Progenitor cell of endocrine pancreas (in vitro differentiated cells): ENCODE data around the gene NID1. TPM values are rescaled to one million over a fixed set of nuclear protein-coding genes. Genes with fewer than 3 reads are reported as not detected.
"Not testable (repeated sequence)": the region's sequence is repeated elsewhere in the genome, so short reads cannot be mapped to it uniquely, and the experiment has no call there.

Experiments
- DNase-seq: peaks from one replicate; pipeline ENCODE4 v3.0.0; 2021; ENCODE audit warnings: low spot score; ENCODE audit not compliant: unreplicated experiment
- H3K27ac Mint-ChIP-seq: 2 replicates; pipeline ENCODE4 v1.8.0; 2021; ENCODE audit warnings: mild to moderate bottlenecking, moderate library complexity, mixed read lengths
- H3K27me3 Mint-ChIP-seq: 2 replicates; pipeline ENCODE4 v1.8.0; 2021; ENCODE audit warnings: mixed read lengths
- H3K36me3 Mint-ChIP-seq: 2 replicates; pipeline ENCODE4 v1.8.0; 2022; ENCODE audit warnings: mixed read lengths; ENCODE audit not compliant: insufficient read depth
- H3K4me1 Mint-ChIP-seq: 2 replicates; pipeline ENCODE4 v1.8.0; 2021; ENCODE audit warnings: low read depth, mixed read lengths
- H3K4me3 Mint-ChIP-seq: 2 replicates; pipeline ENCODE4 v1.8.0; 2021; ENCODE audit warnings: low read depth, mild to moderate bottlenecking, moderate library complexity, mixed read lengths
- H3K9me3 Mint-ChIP-seq: 2 replicates; pipeline ENCODE4 v1.8.0; 2021; ENCODE audit warnings: low read depth, mixed read lengths
- total RNA-seq: library from RNA; stranded (reverse); gene quantifications from 2 replicates; pipeline ENCODE4 v1.2.1, GENCODE V29; 2021
- TF ChIP-seq, protein P1 (sequence below): fragments of 200-600 bp; sonication (generic); IDR thresholded peaks from one replicate; pipeline ENCODE4 v1.5.0; 2021; ENCODE audit warnings: antibody characterized with exemption, mild to moderate bottlenecking; ENCODE audit not compliant: unreplicated experiment

NID1 gene
- total RNA-seq, 1 donor from 2014 or later: 21.0 TPM

GRCh38 chr1:235971020-235971419, 93.9 kb downstream of the NID1 start:
- no peak for DNase-seq
- Mint-ChIP-seq H3K27me3 (no peaks in the 10 kb centered on the region), H3K27ac (no peak overlapping the region), H3K4me1 (peaks cover 5% of the 10 kb centered on the region), H3K36me3 (no peaks in the 10 kb centered on the region), H3K9me3 (peaks cover 10% of the 10 kb centered on the region), H3K4me3 (no peak overlapping the region)
- TF ChIP-seq, protein P1, sequence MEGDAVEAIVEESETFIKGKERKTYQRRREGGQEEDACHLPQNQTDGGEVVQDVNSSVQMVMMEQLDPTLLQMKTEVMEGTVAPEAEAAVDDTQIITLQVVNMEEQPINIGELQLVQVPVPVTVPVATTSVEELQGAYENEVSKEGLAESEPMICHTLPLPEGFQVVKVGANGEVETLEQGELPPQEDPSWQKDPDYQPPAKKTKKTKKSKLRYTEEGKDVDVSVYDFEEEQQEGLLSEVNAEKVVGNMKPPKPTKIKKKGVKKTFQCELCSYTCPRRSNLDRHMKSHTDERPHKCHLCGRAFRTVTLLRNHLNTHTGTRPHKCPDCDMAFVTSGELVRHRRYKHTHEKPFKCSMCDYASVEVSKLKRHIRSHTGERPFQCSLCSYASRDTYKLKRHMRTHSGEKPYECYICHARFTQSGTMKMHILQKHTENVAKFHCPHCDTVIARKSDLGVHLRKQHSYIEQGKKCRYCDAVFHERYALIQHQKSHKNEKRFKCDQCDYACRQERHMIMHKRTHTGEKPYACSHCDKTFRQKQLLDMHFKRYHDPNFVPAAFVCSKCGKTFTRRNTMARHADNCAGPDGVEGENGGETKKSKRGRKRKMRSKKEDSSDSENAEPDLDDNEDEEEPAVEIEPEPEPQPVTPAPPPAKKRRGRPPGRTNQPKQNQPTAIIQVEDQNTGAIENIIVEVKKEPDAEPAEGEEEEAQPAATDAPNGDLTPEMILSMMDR: no peak

DNA sequence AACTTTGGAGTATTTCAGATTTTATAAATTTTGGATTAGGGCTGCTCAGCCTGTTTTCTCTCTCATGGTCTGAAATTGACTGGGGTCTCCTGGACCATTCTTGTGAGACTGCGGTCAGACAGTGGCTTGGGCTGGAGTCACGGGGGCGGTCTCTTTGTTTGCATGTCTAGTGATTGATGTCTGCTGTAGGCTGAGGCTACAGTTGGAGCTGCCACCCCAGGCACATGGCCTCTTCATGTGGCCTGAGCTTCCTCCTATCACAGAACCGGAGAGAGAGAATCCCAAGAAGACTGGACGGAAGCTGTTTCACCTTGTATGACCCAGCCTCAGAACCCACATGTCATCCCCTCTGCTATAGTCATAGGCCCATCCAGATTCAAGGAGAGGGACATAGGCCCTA, 96.1 kb downstream of the NID1 start:
- Mint-ChIP-seq H3K4me3 (no peak overlapping the region), H3K9me3 (peaks cover 20% of the 10 kb centered on the region), H3K27ac (no peak overlapping the region), H3K27me3 (no peaks in the 10 kb centered on the region), H3K4me1 (peaks cover 5% of the 10 kb centered on the region), H3K36me3 (no peaks in the 10 kb centered on the region)
- no peak for DNase-seq
- TF ChIP-seq, protein P1: no peak

DNA sequence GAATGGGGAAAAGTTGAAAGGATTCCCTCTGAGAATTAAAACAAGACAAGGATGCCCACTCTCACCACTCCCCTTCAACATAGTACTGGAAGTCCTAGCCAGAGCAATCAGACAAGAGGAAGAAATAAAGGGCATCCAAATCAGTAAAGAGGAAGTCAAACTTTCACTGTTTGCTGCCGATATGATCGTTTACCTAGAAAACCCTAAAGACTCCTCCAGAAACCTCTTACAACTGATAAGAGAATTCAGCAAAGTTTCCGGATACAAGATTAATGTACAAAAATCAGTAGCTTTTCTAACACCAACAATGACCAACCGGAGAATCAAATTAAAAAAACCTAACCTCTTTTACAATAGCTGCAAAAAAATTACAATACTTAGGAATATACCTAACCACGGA, 98.8 kb downstream of the NID1 start:
- DNase-seq, H3K36me3 Mint-ChIP-seq, H3K4me3 Mint-ChIP-seq, H3K4me1 Mint-ChIP-seq, H3K27me3 Mint-ChIP-seq, H3K27ac Mint-ChIP-seq: not testable (repeated sequence)
- H3K9me3 Mint-ChIP-seq: peaks cover 30% of the 10 kb centered on the region

DNA sequence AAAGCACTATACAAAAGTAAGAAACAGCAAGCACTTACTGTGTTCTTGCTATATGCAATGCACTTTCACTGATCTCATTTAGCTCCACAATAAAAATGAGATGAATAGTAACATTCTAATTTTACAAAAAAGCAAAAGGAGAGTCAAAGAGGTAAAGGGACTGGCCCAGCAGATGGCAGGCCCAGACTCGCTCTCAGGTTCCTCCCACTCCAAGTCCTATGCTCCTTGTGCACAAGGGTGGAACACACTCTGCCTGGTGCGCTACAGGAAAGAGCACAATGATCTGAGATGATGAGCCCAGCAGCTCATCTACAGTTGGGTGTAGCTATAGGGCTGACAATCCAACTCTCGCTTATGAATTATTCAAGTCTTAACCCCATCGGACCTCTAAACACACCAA, 104.1 kb downstream of the NID1 start:
- Mint-ChIP-seq H3K27ac (no peak overlapping the region), H3K4me1 (no peaks in the 10 kb centered on the region), H3K27me3 (no peaks in the 10 kb centered on the region), H3K9me3 (peaks cover 20% of the 10 kb centered on the region), H3K36me3 (peaks cover 1% of the 10 kb centered on the region), H3K4me3 (no peak overlapping the region)
- no peak for DNase-seq
- TF ChIP-seq, protein P1: no peak

- no peak for DNase-seq
- Mint-ChIP-seq H3K4me1 (no peaks in the 10 kb centered on the region), H3K9me3 (peaks cover 4% of the 10 kb centered on the region), H3K27me3 (no peaks in the 10 kb centered on the region), H3K36me3 (peaks cover 1% of the 10 kb centered on the region), H3K27ac (no peak overlapping the region), H3K4me3 (no peak overlapping the region)
- TF ChIP-seq, protein P1: no peak
These were observed 106.9 kb downstream of the NID1 start for GRCh38 chr1:235958021-235958420.

DNA sequence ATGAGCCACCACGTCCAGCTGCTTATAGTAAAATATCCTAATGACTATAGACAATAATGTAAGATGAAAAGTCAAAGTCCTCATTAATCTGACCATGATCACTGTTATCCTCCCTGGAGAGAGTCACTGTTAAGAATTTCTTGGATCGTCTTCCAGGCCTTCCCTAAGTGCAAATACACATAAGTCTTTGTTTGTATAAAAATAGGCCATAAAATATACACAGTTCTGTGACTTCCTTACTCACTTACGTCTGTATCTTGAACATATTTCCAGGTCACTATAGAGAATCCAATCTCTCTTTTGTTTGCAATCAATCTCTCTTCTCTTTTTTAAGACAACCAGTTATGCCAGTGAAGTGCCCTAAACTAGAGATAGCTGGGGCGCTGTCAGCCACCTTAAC, 109.1 kb downstream of the NID1 start:
- Mint-ChIP-seq H3K9me3 (peaks cover 2% of the 10 kb centered on the region), H3K27ac (no peak overlapping the region), H3K4me3 (no peak overlapping the region), H3K27me3 (no peaks in the 10 kb centered on the region), H3K36me3 (no peaks in the 10 kb centered on the region), H3K4me1 (no peaks in the 10 kb centered on the region)
- TF ChIP-seq, protein P1: no peak
- DNase-seq: no peak
